Endothelial cell of umbilical vein (primary cell): ENCODE results near the gene TSPEAR. TPM values are rescaled to one million over a fixed set of nuclear protein-coding genes. Genes with fewer than 3 reads are reported as not detected.

Experiments used
- BruUV-seq: library from RNA; stranded (reverse); fragments of 400-500 nt; replicated peaks from 2 replicates; lab custom pipeline; 2021; lab: Mats Ljungman, UMichigan
- CTCF ChIA-PET: fragments of 300-600, 350-600 bp; sonication (Branson Sonifier 250); formaldehyde crosslinking; loops from one replicate; lab custom pipeline; 2021; ENCODE audit warnings: antibody characterized with exemption, inconsistent platforms; lab: Charles Lee
- POLR2A ChIA-PET: fragments of 300-600, 350-600 bp; sonication (Branson Sonifier 250); formaldehyde crosslinking; loops from one replicate; lab custom pipeline; 2021; ENCODE audit warnings: antibody characterized with exemption, inconsistent platforms; lab: Charles Lee
- DNase-seq: peaks from one replicate; pipeline ENCODE4 v3.0.0-alpha.2; 2011; ENCODE audit warnings: low read depth, low spot score
- FAIRE-seq: peaks from 2 replicates; lab custom pipeline; 2011; peaks lifted over from hg19 to GRCh38; lab: Jason Lieb, UNC
- H2AFZ ChIP-seq: 2 replicates; pipeline ENCODE4 v1.6.0; 2012; ENCODE audit warnings: low read depth, low read length, control low read depth, inconsistent platforms
- H3K27ac ChIP-seq: 2 replicates; pipeline ENCODE4 v1.5.1; 2011; ENCODE audit warnings: low read depth, mild to moderate bottlenecking, control low read depth, low read length, moderate library complexity; ENCODE audit not compliant: insufficient read depth
- H3K27me3 ChIP-seq, 2 experiments: 2 replicates each; pipeline versions ENCODE4 v1.6.0 to v1.6.1; 2011; ENCODE audit warnings: low read length in 2 of 2, mixed read lengths in 1 of 2; ENCODE audit not compliant: control insufficient read depth in 2 of 2, insufficient read depth in 2 of 2
- H3K36me3 ChIP-seq, 2 experiments: 2 replicates in 1 of 2; 3 replicates in 1 of 2; pipeline ENCODE4 v1.5.1; 2011; ENCODE audit warnings: low read length in 2 of 2, mild to moderate bottlenecking in 1 of 2, moderate library complexity in 1 of 2; ENCODE audit not compliant: control insufficient read depth in 2 of 2, insufficient read depth in 2 of 2; ENCODE audit errors: extremely low read depth in 1 of 2
- H3K4me1 ChIP-seq: 3 replicates; pipeline ENCODE4 v1.5.1; 2011; ENCODE audit warnings: mild to moderate bottlenecking, low read length; ENCODE audit not compliant: control insufficient read depth, insufficient read depth; ENCODE audit errors: extremely low read depth
- H3K4me2 ChIP-seq: 2 replicates; pipeline ENCODE4 v1.6.1; 2011; ENCODE audit warnings: low read length, control low read depth, mixed read lengths; ENCODE audit not compliant: insufficient read depth
- H3K4me3 ChIP-seq, 3 experiments: fragments of 200-600 bp in 1 of 3; sonication (generic), shearing (Covaris generic) in 1 of 3; replicated peaks in 1 of 3; 2 replicates each; pipeline ENCODE4 v1.5.1; 2011 to 2016; ENCODE audit warnings: control low read depth in 3 of 3, low read length in 3 of 3, mild to moderate bottlenecking in 2 of 3, inconsistent platforms in 1 of 3, low read depth in 1 of 3, moderate library complexity in 1 of 3; ENCODE audit not compliant: insufficient read depth in 1 of 3
- H3K79me2 ChIP-seq: 2 replicates; pipeline ENCODE4 v1.6.0; 2012; ENCODE audit warnings: low read length, inconsistent platforms; ENCODE audit not compliant: control insufficient read depth, insufficient read depth
- H3K9ac ChIP-seq: replicated peaks from 2 replicates; pipeline ENCODE3; 2011; ENCODE audit warnings: low read length, control low read depth; ENCODE audit not compliant: insufficient read depth; ENCODE audit errors: extremely low read depth
- H3K9me1 ChIP-seq: replicated peaks from 3 replicates; pipeline ENCODE4 v1.6.0; 2011; ENCODE audit warnings: mild to moderate bottlenecking, low read length; ENCODE audit not compliant: control insufficient read depth, insufficient read depth; ENCODE audit errors: extremely low read depth
- H3K9me3 ChIP-seq: replicated peaks from 2 replicates; pipeline ENCODE4 v1.5.1; 2012; ENCODE audit warnings: low read length, inconsistent platforms; ENCODE audit not compliant: control insufficient read depth, insufficient read depth
- H4K20me1 ChIP-seq: replicated peaks from 2 replicates; pipeline ENCODE3; 2011; ENCODE audit warnings: mild to moderate bottlenecking, low read length; ENCODE audit not compliant: control insufficient read depth, insufficient read depth; ENCODE audit errors: extremely low read depth
- EZH2 ChIP-seq: IDR thresholded peaks from 2 replicates; pipeline ENCODE4 v1.6.1; 2012; ENCODE audit warnings: borderline replicate concordance, low read depth, mild to moderate bottlenecking, moderate library complexity, low read length, inconsistent platforms; ENCODE audit not compliant: severe bottlenecking
- FOS ChIP-seq: IDR thresholded peaks from 2 replicates; pipeline ENCODE4 v1.6.1; 2011; ENCODE audit warnings: mild to moderate bottlenecking, low read length, moderate library complexity, borderline replicate concordance; ENCODE audit not compliant: insufficient read depth
- GATA2 ChIP-seq: IDR thresholded peaks from 2 replicates; pipeline ENCODE4 v1.7.0; 2011; ENCODE audit warnings: low read depth, mild to moderate bottlenecking, moderate library complexity, mixed read lengths, low read length; ENCODE audit not compliant: insufficient read length, insufficient read depth
- JUN ChIP-seq: IDR thresholded peaks from 2 replicates; pipeline ENCODE4 v1.6.1; 2011; ENCODE audit warnings: borderline replicate concordance, low read depth; ENCODE audit not compliant: insufficient read length, insufficient read depth
- MAX ChIP-seq: IDR thresholded peaks from 2 replicates; pipeline ENCODE4 v1.6.1; 2011; ENCODE audit not compliant: insufficient read depth, insufficient read length
- MYC ChIP-seq: IDR thresholded peaks from one replicate; pipeline ENCODE4 v1.6.1; 2011; ENCODE audit warnings: mild to moderate bottlenecking, low read depth, low read length
- POLR2A ChIP-seq: IDR thresholded peaks from 2 replicates; pipeline ENCODE4 v1.6.1; 2012; ENCODE audit warnings: low read depth, mild to moderate bottlenecking, control low read depth, low read length
- POLR2AphosphoS5 ChIP-seq: IDR thresholded peaks from 2 replicates; pipeline ENCODE4 v1.6.1; 2012; ENCODE audit warnings: low read depth, mild to moderate bottlenecking, control low read depth, low read length, moderate library complexity; ENCODE audit not compliant: insufficient read depth
- dilution Hi-C: fragments of 300-500 bp; cut with MboI; formaldehyde crosslinking; loops from one replicate; pipeline ENCODE4 v1.15.0; 2019; ENCODE audit warnings: low sequenced_read_pairs; ENCODE audit not compliant: extremely low pct_ligation_motif_present
- intact Hi-C: fragments of 100-400 bp; cut with micrococcal nuclease; formaldehyde crosslinking; loops from one replicate; pipeline ENCODE4 v1.10.0; 2022
- polyA plus RNA-seq, 4 experiments: library from polyadenylated mRNA; depleted of rRNA in 3 of 4; stranded (reverse) in 3 of 4; unstranded in 1 of 4; fragments of >200 nt; gene quantifications; 2 replicates each; pipeline versions ENCODE4 v1.2.1 to v1.2.3, GENCODE V29; 2011 to 2012; ENCODE audit warnings: missing spikeins in 1 of 4
- total RNA-seq: library from RNA; stranded (reverse); gene quantifications from 2 replicates; pipeline ENCODE4 v1.2.3, GENCODE V29; 2021
- TF ChIP-seq, protein P1 (sequence below), 2 donors: IDR thresholded peaks; 1 replicate in 1 of 2; 2 replicates in 1 of 2; pipeline ENCODE4 v1.5.1; 2011; ENCODE audit warnings: low read length in 2 of 2, mild to moderate bottlenecking in 2 of 2, moderate library complexity in 2 of 2, control low read depth in 1 of 2, inconsistent platforms in 1 of 2, low read depth in 1 of 2; ENCODE audit not compliant: insufficient read depth in 1 of 2; ENCODE audit errors: extremely low read depth in 1 of 2

The TSPEAR gene
- total and polyA plus RNA-seq, 2 donors (not counting 3 experiments of a cell fraction or from before 2014, with no cell fraction given), result 0.01 TPM; not detected in 1

DNA sequence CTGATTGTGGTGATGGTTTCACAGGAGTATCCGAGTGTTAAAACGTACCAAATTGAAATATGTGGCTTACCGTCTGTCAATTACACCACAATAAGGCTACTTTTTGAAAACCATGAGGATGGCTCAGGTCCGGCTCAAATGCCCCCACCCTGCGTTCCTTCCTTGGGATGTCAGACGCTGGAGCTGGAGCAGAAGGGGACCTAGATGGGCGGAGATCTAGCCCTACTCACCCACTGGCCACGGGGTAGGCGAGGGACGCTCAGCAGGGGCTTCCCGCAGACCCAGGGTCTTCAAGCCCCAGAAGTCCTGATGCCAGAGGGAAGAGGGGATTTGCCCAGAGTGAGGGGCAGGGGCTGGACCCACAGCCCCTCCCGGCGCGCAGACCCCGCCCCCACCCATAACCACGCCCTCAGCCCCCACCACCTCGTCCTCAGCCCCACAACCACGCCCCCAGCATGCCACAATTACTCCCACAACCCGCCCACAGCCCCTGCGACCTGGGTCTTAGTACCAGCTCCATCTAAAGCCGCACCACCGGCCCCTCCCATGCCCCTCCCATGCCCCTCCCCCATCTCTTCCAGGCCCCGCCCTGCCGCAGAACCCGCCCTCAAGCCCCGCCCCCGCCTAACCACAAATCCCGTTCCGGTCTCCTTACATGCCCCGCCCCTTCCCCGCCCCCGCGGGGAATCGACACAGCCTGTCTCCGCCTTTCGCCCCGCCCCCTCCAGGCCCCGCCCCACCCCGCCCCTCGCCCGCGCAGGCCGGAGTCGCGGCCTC, 256.4 kb downstream of the TSPEAR start, which contains the start of gene LRRC3:
TSS of gene LRRC3 (plus strand) at position 764 of the 777 bp plus-strand sequence. CDS start 1,135 bp downstream, outside the sequence.
- ChIA-PET POLR2A (no interaction called here), CTCF (interaction anchor here (1.0 to 1.3 kb wide), 3 partner anchors 19 to 339 kb away, joined by 3 to 4 read pairs (median 3); no protein-coding TSS in a partner anchor)
- H3K4me1 ChIP-seq, result no peaks in the 10 kb centered on the region
- no peaks in the 10 kb centered on the region for H4K20me1 ChIP-seq
- no peak within 1 kb of the TSS for H3K27ac ChIP-seq
- dilution Hi-C loops, result no loop called here
- intact Hi-C loops, result loop anchor here (10.0 kb wide), 1 partner anchor 110 kb away; no protein-coding TSS in a partner anchor
- no peaks in the 10 kb centered on the region for H3K36me3 ChIP-seq
- no peak for TF ChIP-seq MYC
- no peak for TF ChIP-seq MAX
- no peak for TF ChIP-seq POLR2AphosphoS5
- TF ChIP-seq, protein P1, sequence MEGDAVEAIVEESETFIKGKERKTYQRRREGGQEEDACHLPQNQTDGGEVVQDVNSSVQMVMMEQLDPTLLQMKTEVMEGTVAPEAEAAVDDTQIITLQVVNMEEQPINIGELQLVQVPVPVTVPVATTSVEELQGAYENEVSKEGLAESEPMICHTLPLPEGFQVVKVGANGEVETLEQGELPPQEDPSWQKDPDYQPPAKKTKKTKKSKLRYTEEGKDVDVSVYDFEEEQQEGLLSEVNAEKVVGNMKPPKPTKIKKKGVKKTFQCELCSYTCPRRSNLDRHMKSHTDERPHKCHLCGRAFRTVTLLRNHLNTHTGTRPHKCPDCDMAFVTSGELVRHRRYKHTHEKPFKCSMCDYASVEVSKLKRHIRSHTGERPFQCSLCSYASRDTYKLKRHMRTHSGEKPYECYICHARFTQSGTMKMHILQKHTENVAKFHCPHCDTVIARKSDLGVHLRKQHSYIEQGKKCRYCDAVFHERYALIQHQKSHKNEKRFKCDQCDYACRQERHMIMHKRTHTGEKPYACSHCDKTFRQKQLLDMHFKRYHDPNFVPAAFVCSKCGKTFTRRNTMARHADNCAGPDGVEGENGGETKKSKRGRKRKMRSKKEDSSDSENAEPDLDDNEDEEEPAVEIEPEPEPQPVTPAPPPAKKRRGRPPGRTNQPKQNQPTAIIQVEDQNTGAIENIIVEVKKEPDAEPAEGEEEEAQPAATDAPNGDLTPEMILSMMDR (IDR thresholded peaks at IDR 0.05; ENCODE audit: extremely low read depth in 1 of 2, insufficient read depth in 1 of 2, low read depth in 1 of 2, low read length in 2 of 2), result no peak
- TF ChIP-seq JUN, result no peak
- TF ChIP-seq FOS, result no peak
- TF ChIP-seq EZH2, result no peak
- no peak for TF ChIP-seq GATA2
- no peak for TF ChIP-seq POLR2A
- DNase-seq (peak; percentile 74), FAIRE-seq (peak; percentile 83)
- H3K79me2 ChIP-seq, result no peaks in the 10 kb centered on the region
- no peaks in the 10 kb centered on the region for H3K9me3 ChIP-seq
- no peak within 1 kb of the TSS for H3K9ac ChIP-seq
- H2AFZ ChIP-seq, result peak within 1 kb of the TSS; percentile 84
- BruUV-seq, result no TSS peak
- peak within 1 kb of the TSS; percentile 53 for H3K4me2 ChIP-seq
- H3K4me3 ChIP-seq, result peak within 1 kb of the TSS; percentile 62 to 82 (median 64)
- no peaks in the 10 kb centered on the region for H3K9me1 ChIP-seq
- peaks cover 0 to 3% of the 10 kb centered on the region in 2 experiments for H3K27me3 ChIP-seq
